NB4 (cell line): Measurements from ENCODE around the gene CBLB.

Source experiments
- CTCF ChIP-seq: IDR thresholded peaks from one replicate; pipeline ENCODE4 v1.5.1; 2012; ENCODE audit warnings: low read depth, low read length
- POLR2A ChIP-seq: IDR thresholded peaks from 2 replicates; pipeline ENCODE4 v1.6.1; 2011; ENCODE audit warnings: mild to moderate bottlenecking; ENCODE audit not compliant: insufficient read length; ENCODE audit errors: extremely low read depth

GRCh38 chr3:105653868-105654267, 214.9 kb downstream of the CBLB start:
- no peak for TF ChIP-seq POLR2A
- no peak for TF ChIP-seq CTCF
